A549 (cell line): ENCODE results near the gene SBNO2. TPM values are rescaled to one million over a fixed set of nuclear protein-coding genes. Genes with fewer than 3 reads are reported as not detected.

ENCODE experiments used
- ATAC-seq, 2 experiments: fragments of 200-7000 bp in 1 of 2; fragments of >200 bp in 1 of 2; cut with Nextera tagmentation in 1 of 2; cut with Tn5 transposase in 1 of 2; 3 replicates each; pipeline versions ENCODE4 v1.8.0 to v1.9.1; 2018 to 2020; ENCODE audit warnings: mild to moderate bottlenecking in 1 of 2, moderate library complexity in 1 of 2
- CTCF ChIA-PET: fragments of 300-600 bp; sonication (Branson Sonifier 250); formaldehyde crosslinking; extraction: SDS; loops from one replicate; lab custom pipeline; 2021; ENCODE audit warnings: antibody characterized with exemption, inconsistent platforms; lab: Yijun Ruan, JAX
- POLR2A ChIA-PET: fragments of 350-600 bp; formaldehyde crosslinking; extraction: SDS; loops from one replicate; lab custom pipeline; 2021; ENCODE audit warnings: antibody characterized with exemption, inconsistent platforms; lab: Yijun Ruan, JAX
- DNase-seq, 2 experiments: peaks; one replicate each; pipeline versions ENCODE4 v3.0.0 to v3.0.0-alpha.2; 2011 to 2016; ENCODE audit warnings: low read depth in 1 of 2, low spot score in 1 of 2
- FAIRE-seq: peaks from 2 replicates; lab custom pipeline; 2011; peaks lifted over from hg19 to GRCh38; lab: Jason Lieb, UNC
- H3K27ac ChIP-seq, 2 experiments: fragments of >200 bp; sonication (Bioruptor Twin); formaldehyde crosslinking; 3 replicates each; pipeline ENCODE4 v1.5.1; 2016 to 2017
- H3K4me1 ChIP-seq: fragments of >200 bp; sonication (Bioruptor Twin); formaldehyde crosslinking; 3 replicates; pipeline ENCODE4 v1.6.1; 2016
- H3K4me2 ChIP-seq: fragments of >200 bp; sonication (Bioruptor Twin); formaldehyde crosslinking; 3 replicates; pipeline ENCODE4 v1.6.1; 2016
- H3K4me3 ChIP-seq: fragments of >200 bp; sonication (Bioruptor Twin); formaldehyde crosslinking; 3 replicates; pipeline ENCODE4 v1.5.1; 2016
- H3K9me3 ChIP-seq: fragments of >200 bp; sonication (Bioruptor Twin); formaldehyde crosslinking; 3 replicates; pipeline ENCODE4 v1.6.1; 2016
- CHD4 ChIP-seq: fragments of 200-600 bp; sonication (generic); IDR thresholded peaks from 2 replicates; pipeline ENCODE4 v1.6.1; 2016; ENCODE audit warnings: antibody characterized with exemption, mild to moderate bottlenecking, borderline replicate concordance
- EHMT2 ChIP-seq: fragments of 200-600 bp; sonication (generic); IDR thresholded peaks from 2 replicates; pipeline ENCODE4 v1.6.1; 2016; ENCODE audit warnings: antibody characterized with exemption, low read depth, mild to moderate bottlenecking, moderate library complexity
- FOSB ChIP-seq: fragments of 250-450 bp; sonication (Bioruptor Pico); IDR thresholded peaks from 2 replicates; pipeline ENCODE4 v1.5.0; 2020; ENCODE audit warnings: mild to moderate bottlenecking, moderate library complexity
- FOXS1 ChIP-seq: fragments of 250-450 bp; sonication (Bioruptor Pico); IDR thresholded peaks from 2 replicates; pipeline ENCODE4 v1.5.0; 2020; ENCODE audit warnings: mild to moderate bottlenecking, moderate library complexity
- GATA3 ChIP-seq: IDR thresholded peaks from 2 replicates; pipeline ENCODE4 v1.6.1; 2012; ENCODE audit warnings: borderline replicate concordance
- HES2 ChIP-seq: fragments of >200 bp; sonication (Bioruptor Twin); formaldehyde crosslinking; IDR thresholded peaks from 2 replicates; pipeline ENCODE4 v1.6.1; 2016
- HOXB5 ChIP-seq: fragments of 250-450 bp; sonication (Bioruptor Pico); IDR thresholded peaks from 2 replicates; pipeline ENCODE4 v1.5.0; 2020; ENCODE audit warnings: mild to moderate bottlenecking, moderate library complexity
- KDM5A ChIP-seq: fragments of 200-600 bp; sonication (generic); IDR thresholded peaks from 2 replicates; pipeline ENCODE4 v1.6.1; 2016; ENCODE audit warnings: antibody characterized with exemption, mild to moderate bottlenecking
- NFE2L2 ChIP-seq: fragments of 150-350 bp; conservative IDR thresholded peaks from 2 replicates; pipeline ENCODE4 v1.6.1; 2014; ENCODE audit warnings: low read length
- NPAS2 ChIP-seq: fragments of 250-450 bp; sonication (Bioruptor Pico); IDR thresholded peaks from 2 replicates; pipeline ENCODE4 v1.8.0; 2022; ENCODE audit warnings: mild to moderate bottlenecking, moderate library complexity, borderline replicate concordance
- PHF8 ChIP-seq: fragments of 200-600 bp; sonication (generic); IDR thresholded peaks from 2 replicates; pipeline ENCODE4 v1.6.1; 2016; ENCODE audit warnings: low read depth, mild to moderate bottlenecking, antibody characterized with exemption, moderate library complexity, borderline replicate concordance
- RARB ChIP-seq: fragments of 250-450 bp; sonication (Bioruptor Pico); IDR thresholded peaks from 2 replicates; pipeline ENCODE4 v1.8.0; 2021; ENCODE audit warnings: mild to moderate bottlenecking, moderate library complexity
- TFCP2L1 ChIP-seq: fragments of 250-450 bp; sonication (Bioruptor Pico); IDR thresholded peaks from 2 replicates; pipeline ENCODE4 v1.5.0; 2021; ENCODE audit warnings: mild to moderate bottlenecking
- TP53 ChIP-seq: fragments of 250-450 bp; sonication (Bioruptor Pico); IDR thresholded peaks from 2 replicates; pipeline ENCODE4 v1.5.0; 2021; ENCODE audit warnings: mild to moderate bottlenecking, moderate library complexity
- USF2 ChIP-seq: fragments of 450-650 bp; IDR thresholded peaks from 2 replicates; pipeline ENCODE4 v1.6.1; 2014; ENCODE audit warnings: antibody characterized with exemption
- ZC3H11A ChIP-seq: fragments of 450-650 bp; IDR thresholded peaks from 2 replicates; pipeline ENCODE4 v1.6.1; 2014; ENCODE audit warnings: antibody characterized with exemption, mild to moderate bottlenecking
- ZFP36 ChIP-seq: fragments of 450-650 bp; IDR thresholded peaks from 2 replicates; pipeline ENCODE4 v1.6.1; 2014; ENCODE audit warnings: borderline replicate concordance; ENCODE audit not compliant: partially characterized antibody
- ZNF302 ChIP-seq: fragments of 250-450 bp; sonication (Bioruptor Pico); IDR thresholded peaks from 2 replicates; pipeline ENCODE4 v1.9.0; 2021; ENCODE audit warnings: inconsistent platforms, mild to moderate bottlenecking, moderate library complexity
- ZSCAN20 ChIP-seq: fragments of 250-450 bp; sonication (Bioruptor Pico); IDR thresholded peaks from 2 replicates; pipeline ENCODE4 v1.8.0; 2022; ENCODE audit warnings: mild to moderate bottlenecking, moderate library complexity
- WGBS: methylation state at CpG from one replicate; pipeline ENCODE4 v1.1.6; 2017; ENCODE audit errors: missing lambda C conversion rate; 5-methylcytosine and 5-hydroxymethylcytosine counted together
- polyA plus RNA-seq, 4 experiments: library from polyadenylated mRNA; depleted of rRNA in 3 of 4; stranded (reverse); fragments of >200 nt; fragmentation: RNase III in 1 of 4; extraction: RNeasy Plus Mini Kit Qiagen cat#74134 plus additional on column Dnase treatment in 1 of 4; gene quantifications; 2 replicates in 3 of 4; 3 replicates in 1 of 4; pipeline ENCODE4 v1.2.3, GENCODE V29; 2011 to 2017
- TF ChIP-seq, protein P1 (sequence below): fragments of >200 bp; sonication (Bioruptor Twin); formaldehyde crosslinking; IDR thresholded peaks from 3 replicates; pipeline ENCODE4 v1.5.1; 2016
- TF ChIP-seq, protein P2 (sequence below): fragments of >200 bp; sonication (Bioruptor Twin); formaldehyde crosslinking; IDR thresholded peaks from 3 replicates; pipeline ENCODE4 v1.6.1; 2016

The SBNO2 gene
- polyA plus RNA-seq, 2 of the 4 experiments (the other 2 are of a cell fraction) = 6.8 to 27.0 TPM

- H3K27ac ChIP-seq = peak overlapping the region in 1 of 2 experiments; percentile 73; a peak in 2 of 6 replicates
- TF ChIP-seq NFE2L2 (no peak), KDM5A (no peak), EHMT2 (no peak), ZSCAN20 (CRISPR knock-in tag) (no peak)
- TF ChIP-seq, all 56 proteins: peak for 0
- CTCF ChIA-PET = interaction anchor here (1.4 kb wide), 1 partner anchor 39 kb away, joined by 4 read pairs; no protein-coding TSS in a partner anchor
- H3K4me3 ChIP-seq = no peak overlapping the region
- ATAC-seq = no peak
- H3K4me1 ChIP-seq = peaks cover 45% of the 10 kb centered on the region
- no peak overlapping the region for H3K4me2 ChIP-seq
- POLR2A ChIA-PET = no interaction called here
- 96% methylated on average over 27 of the region's 35 CpGs for WGBS
- no peaks in the 10 kb centered on the region for H3K9me3 ChIP-seq
- DNase-seq = no peak
- no peak for FAIRE-seq
These were observed 22.0 kb downstream of the SBNO2 start for GRCh38 chr19:1151917-1152587.

GRCh38 chr19:1151037-1151724, 22.9 kb downstream of the SBNO2 start:
- no peak for FAIRE-seq
- TF ChIP-seq TFCP2L1 (CRISPR knock-in tag) (no peak), TP53 (CRISPR knock-in tag) (no peak), ZFP36 (no peak), USF2 (0 out of 2 replicates have a peak, but pooled peaks have one; percentile 4)
- TF ChIP-seq, protein P1, sequence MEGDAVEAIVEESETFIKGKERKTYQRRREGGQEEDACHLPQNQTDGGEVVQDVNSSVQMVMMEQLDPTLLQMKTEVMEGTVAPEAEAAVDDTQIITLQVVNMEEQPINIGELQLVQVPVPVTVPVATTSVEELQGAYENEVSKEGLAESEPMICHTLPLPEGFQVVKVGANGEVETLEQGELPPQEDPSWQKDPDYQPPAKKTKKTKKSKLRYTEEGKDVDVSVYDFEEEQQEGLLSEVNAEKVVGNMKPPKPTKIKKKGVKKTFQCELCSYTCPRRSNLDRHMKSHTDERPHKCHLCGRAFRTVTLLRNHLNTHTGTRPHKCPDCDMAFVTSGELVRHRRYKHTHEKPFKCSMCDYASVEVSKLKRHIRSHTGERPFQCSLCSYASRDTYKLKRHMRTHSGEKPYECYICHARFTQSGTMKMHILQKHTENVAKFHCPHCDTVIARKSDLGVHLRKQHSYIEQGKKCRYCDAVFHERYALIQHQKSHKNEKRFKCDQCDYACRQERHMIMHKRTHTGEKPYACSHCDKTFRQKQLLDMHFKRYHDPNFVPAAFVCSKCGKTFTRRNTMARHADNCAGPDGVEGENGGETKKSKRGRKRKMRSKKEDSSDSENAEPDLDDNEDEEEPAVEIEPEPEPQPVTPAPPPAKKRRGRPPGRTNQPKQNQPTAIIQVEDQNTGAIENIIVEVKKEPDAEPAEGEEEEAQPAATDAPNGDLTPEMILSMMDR = no peak
- TF ChIP-seq, protein P2, sequence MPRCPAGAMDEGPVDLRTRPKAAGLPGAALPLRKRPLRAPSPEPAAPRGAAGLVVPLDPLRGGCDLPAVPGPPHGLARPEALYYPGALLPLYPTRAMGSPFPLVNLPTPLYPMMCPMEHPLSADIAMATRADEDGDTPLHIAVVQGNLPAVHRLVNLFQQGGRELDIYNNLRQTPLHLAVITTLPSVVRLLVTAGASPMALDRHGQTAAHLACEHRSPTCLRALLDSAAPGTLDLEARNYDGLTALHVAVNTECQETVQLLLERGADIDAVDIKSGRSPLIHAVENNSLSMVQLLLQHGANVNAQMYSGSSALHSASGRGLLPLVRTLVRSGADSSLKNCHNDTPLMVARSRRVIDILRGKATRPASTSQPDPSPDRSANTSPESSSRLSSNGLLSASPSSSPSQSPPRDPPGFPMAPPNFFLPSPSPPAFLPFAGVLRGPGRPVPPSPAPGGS = no peak
- Histone ChIP-seq H3K4me1 (peaks cover 41% of the 10 kb centered on the region), H3K9me3 (no peaks in the 10 kb centered on the region), H3K27ac (peak overlapping the region in 1 of 2 experiments; percentile 73; a peak in 3 of 6 replicates), H3K4me2 (no peak overlapping the region), H3K4me3 (no peak overlapping the region)
- DNase-seq = peak in 1 of 2 experiments; percentile 46
- CTCF ChIA-PET = interaction anchor here (1.3 to 1.4 kb wide), 2 partner anchors 15 to 38 kb away, joined by 3 to 4 read pairs; no protein-coding TSS in a partner anchor
- WGBS = 91% methylated on average over 6 of the region's 12 CpGs
- POLR2A ChIA-PET = no interaction called here
- ATAC-seq = no peak

GRCh38 chr19:1150333-1151036, 23.6 kb downstream of the SBNO2 start:
- Histone ChIP-seq H3K9me3 (no peaks in the 10 kb centered on the region), H3K4me2 (no peak overlapping the region), H3K4me1 (peaks cover 34% of the 10 kb centered on the region), H3K27ac (peak overlapping the region in 1 of 2 experiments; percentile 73; a peak in 3 of 6 replicates), H3K4me3 (no peak overlapping the region)
- CTCF ChIA-PET = interaction anchor here (1.3 to 1.4 kb wide), 2 partner anchors 15 to 37 kb away, joined by 3 to 4 read pairs; no protein-coding TSS in a partner anchor
- POLR2A ChIA-PET = no interaction called here
- ATAC-seq = no peak
- WGBS = 92% methylated on average over 13 of the region's 33 CpGs
- DNase-seq = no peak
- FAIRE-seq = no peak
- TF ChIP-seq CHD4 (no peak), ZNF302 (CRISPR knock-in tag) (no peak), FOSB (CRISPR knock-in tag) (no peak), ZC3H11A (no peak), NPAS2 (no peak), FOXS1 (no peak), PHF8 (no peak), NFE2L2 (no peak), USF2 (no peak), TFCP2L1 (CRISPR knock-in tag) (no peak), GATA3 (no peak), HES2 (no peak), EHMT2 (no peak), KDM5A (no peak), RARB (CRISPR knock-in tag) (no peak), HOXB5 (CRISPR knock-in tag) (no peak)
- TF ChIP-seq, protein P1 = no peak
